A549 (cell line): ENCODE results near the gene DOK1. TPM values are rescaled to one million over a fixed set of nuclear protein-coding genes. Genes with fewer than 3 reads are reported as not detected.

Source experiments
- ATAC-seq, 2 experiments: fragments of 200-7000 bp in 1 of 2; fragments of >200 bp in 1 of 2; cut with Nextera tagmentation in 1 of 2; cut with Tn5 transposase in 1 of 2; 3 replicates each; pipeline versions ENCODE4 v1.8.0 to v1.9.1; 2018 to 2020; ENCODE audit warnings: mild to moderate bottlenecking in 1 of 2, moderate library complexity in 1 of 2
- CTCF ChIA-PET: fragments of 300-600 bp; sonication (Branson Sonifier 250); formaldehyde crosslinking; extraction: SDS; loops from one replicate; lab custom pipeline; 2021; ENCODE audit warnings: antibody characterized with exemption, inconsistent platforms; lab: Yijun Ruan, JAX
- POLR2A ChIA-PET: fragments of 350-600 bp; formaldehyde crosslinking; extraction: SDS; loops from one replicate; lab custom pipeline; 2021; ENCODE audit warnings: antibody characterized with exemption, inconsistent platforms; lab: Yijun Ruan, JAX
- DNase-seq, 2 experiments: peaks; one replicate each; pipeline versions ENCODE4 v3.0.0 to v3.0.0-alpha.2; 2011 to 2016; ENCODE audit warnings: low read depth in 1 of 2, low spot score in 1 of 2
- FAIRE-seq: peaks from 2 replicates; lab custom pipeline; 2011; peaks lifted over from hg19 to GRCh38; lab: Jason Lieb, UNC
- H3K27ac ChIP-seq, 2 experiments: fragments of >200 bp; sonication (Bioruptor Twin); formaldehyde crosslinking; 3 replicates each; pipeline ENCODE4 v1.5.1; 2016 to 2017
- H3K4me1 ChIP-seq: fragments of >200 bp; sonication (Bioruptor Twin); formaldehyde crosslinking; 3 replicates; pipeline ENCODE4 v1.6.1; 2016
- H3K4me2 ChIP-seq: fragments of >200 bp; sonication (Bioruptor Twin); formaldehyde crosslinking; 3 replicates; pipeline ENCODE4 v1.6.1; 2016
- H3K4me3 ChIP-seq: fragments of >200 bp; sonication (Bioruptor Twin); formaldehyde crosslinking; 3 replicates; pipeline ENCODE4 v1.5.1; 2016
- H3K9me3 ChIP-seq: fragments of >200 bp; sonication (Bioruptor Twin); formaldehyde crosslinking; 3 replicates; pipeline ENCODE4 v1.6.1; 2016
- ATOH8 ChIP-seq: fragments of 250-450 bp; sonication (Bioruptor Pico); IDR thresholded peaks from 2 replicates; pipeline ENCODE4 v1.5.0; 2020; ENCODE audit warnings: low read depth, mild to moderate bottlenecking, moderate library complexity
- CBX2 ChIP-seq: fragments of 200-600 bp; sonication (generic); IDR thresholded peaks from 2 replicates; pipeline ENCODE4 v1.6.1; 2016; ENCODE audit warnings: low read depth, mild to moderate bottlenecking, borderline replicate concordance
- CHD4 ChIP-seq: fragments of 200-600 bp; sonication (generic); IDR thresholded peaks from 2 replicates; pipeline ENCODE4 v1.6.1; 2016; ENCODE audit warnings: antibody characterized with exemption, mild to moderate bottlenecking, borderline replicate concordance
- CTCF ChIP-seq: fragments of >200 bp; sonication (Bioruptor Twin); formaldehyde crosslinking; IDR thresholded peaks from 3 replicates; pipeline ENCODE4 v1.5.1; 2016
- EHMT2 ChIP-seq: fragments of 200-600 bp; sonication (generic); IDR thresholded peaks from 2 replicates; pipeline ENCODE4 v1.6.1; 2016; ENCODE audit warnings: antibody characterized with exemption, low read depth, mild to moderate bottlenecking, moderate library complexity
- ELK1 ChIP-seq: fragments of 150-350 bp; IDR thresholded peaks from 2 replicates; pipeline ENCODE4 v1.6.1; 2014; ENCODE audit warnings: low read depth, mild to moderate bottlenecking, low read length
- EP300 ChIP-seq, 2 experiments: fragments of >200 bp; sonication (Bioruptor Twin); formaldehyde crosslinking; IDR thresholded peaks; 2 replicates in 1 of 2; 3 replicates in 1 of 2; pipeline ENCODE4 v1.6.1; 2016 to 2017
- FOXS1 ChIP-seq: fragments of 250-450 bp; sonication (Bioruptor Pico); IDR thresholded peaks from 2 replicates; pipeline ENCODE4 v1.5.0; 2020; ENCODE audit warnings: mild to moderate bottlenecking, moderate library complexity
- HEYL ChIP-seq: fragments of 250-450 bp; sonication (Bioruptor Pico); IDR thresholded peaks from 2 replicates; pipeline ENCODE4 v1.8.0; 2021; ENCODE audit warnings: mild to moderate bottlenecking, moderate library complexity
- HOXA7 ChIP-seq: fragments of 250-450 bp; sonication (Bioruptor Pico); IDR thresholded peaks from 2 replicates; pipeline ENCODE4 v1.5.0; 2020; ENCODE audit warnings: mild to moderate bottlenecking, moderate library complexity
- MAZ ChIP-seq: fragments of 150-350 bp; IDR thresholded peaks from 2 replicates; pipeline ENCODE4 v1.6.1; 2014; ENCODE audit warnings: antibody characterized with exemption, low read depth, low read length, borderline replicate concordance
- NPAS2 ChIP-seq: fragments of 250-450 bp; sonication (Bioruptor Pico); IDR thresholded peaks from 2 replicates; pipeline ENCODE4 v1.8.0; 2022; ENCODE audit warnings: mild to moderate bottlenecking, moderate library complexity, borderline replicate concordance
- PBX3 ChIP-seq: IDR thresholded peaks from 2 replicates; pipeline ENCODE4 v1.6.1; 2012
- POLR2A ChIP-seq: IDR thresholded peaks from 2 replicates; pipeline ENCODE4 v1.6.1; 2012; ENCODE audit warnings: mild to moderate bottlenecking, low read length
- RAD21 ChIP-seq, 2 experiments: fragments of >200 bp in 1 of 2; sonication (Bioruptor Twin) in 1 of 2; formaldehyde crosslinking in 1 of 2; IDR thresholded peaks in 1 of 2; conservative IDR thresholded peaks in 1 of 2; 2 replicates in 1 of 2; 3 replicates in 1 of 2; pipeline ENCODE4 v1.6.1; 2012 to 2018; ENCODE audit warnings: inconsistent platforms in 1 of 2
- REST ChIP-seq: fragments of 200-600 bp; sonication (generic); IDR thresholded peaks from 2 replicates; pipeline ENCODE4 v1.6.1; 2016; ENCODE audit warnings: antibody characterized with exemption, mild to moderate bottlenecking, moderate library complexity
- SREBF2 ChIP-seq: fragments of 450-650 bp; IDR thresholded peaks from 2 replicates; pipeline ENCODE4 v1.6.1; 2014; ENCODE audit warnings: mild to moderate bottlenecking, moderate library complexity
- ZFP36 ChIP-seq: fragments of 450-650 bp; IDR thresholded peaks from 2 replicates; pipeline ENCODE4 v1.6.1; 2014; ENCODE audit warnings: borderline replicate concordance; ENCODE audit not compliant: partially characterized antibody
- WGBS: methylation state at CpG from one replicate; pipeline ENCODE4 v1.1.6; 2017; ENCODE audit errors: missing lambda C conversion rate; 5-methylcytosine and 5-hydroxymethylcytosine counted together
- polyA plus RNA-seq, 4 experiments: library from polyadenylated mRNA; depleted of rRNA in 3 of 4; stranded (reverse); fragments of >200 nt; fragmentation: RNase III in 1 of 4; extraction: RNeasy Plus Mini Kit Qiagen cat#74134 plus additional on column Dnase treatment in 1 of 4; gene quantifications; 2 replicates in 3 of 4; 3 replicates in 1 of 4; pipeline ENCODE4 v1.2.3, GENCODE V29; 2011 to 2017

DOK1 gene
- polyA plus RNA-seq, 2 of the 4 experiments (the other 2 are of a cell fraction): 4.0 to 5.0 TPM

- TF ChIP-seq REST (no peak), POLR2A (no peak)
Observed at GRCh38 chr2:74556159-74556558, 1.6 kb downstream of the DOK1 start (continued).

- Histone ChIP-seq H3K4me2 (no peak overlapping the region), H3K9me3 (no peaks in the 10 kb centered on the region), H3K4me3 (no peak overlapping the region), H3K27ac (no peak overlapping the region), H3K4me1 (peaks cover 6% of the 10 kb centered on the region; the same call in 2 of the 3 replicates)
- FAIRE-seq: no peak
- no peak for ATAC-seq
- ChIA-PET POLR2A (no interaction called here), CTCF (interaction anchor here (0.6 to 8.6 kb wide), 6 partner anchors 11 to 70 kb away, joined by 3 to 63 read pairs (median 4); no protein-coding TSS in a partner anchor)
- WGBS: 75% methylated on average over 5 of the region's 6 CpGs
- TF ChIP-seq CTCF: no peak
- no peak for TF ChIP-seq CHD4
- no peak for TF ChIP-seq NPAS2 (CRISPR knock-in tag)
- no peak for TF ChIP-seq ELK1
- no peak for DNase-seq
Observed at GRCh38 chr2:74556831-74557370, 2.4 kb downstream of the DOK1 start.

- Histone ChIP-seq H3K9me3 (no peaks in the 10 kb centered on the region), H3K4me3 (no peak overlapping the region), H3K4me2 (no peak overlapping the region), H3K27ac (no peak overlapping the region), H3K4me1 (peaks cover 2% of the 10 kb centered on the region; the same call in 2 of the 3 replicates)
- 67% methylated on average over 7 of the region's 7 CpGs for WGBS
- TF ChIP-seq HEYL (CRISPR knock-in tag) (no peak), EP300 (IDR thresholded peaks at IDR 0.05) (no peak), RAD21 (conservative IDR thresholded peaks at IDR 0.05 in 1 of 2, IDR thresholded peaks at IDR 0.05 in 1 of 2) (no peak), MAZ (no peak), FOXS1 (CRISPR knock-in tag) (no peak), POLR2A (no peak), ZFP36 (no peak), ATOH8 (CRISPR knock-in tag) (no peak), PBX3 (no peak), SREBF2 (no peak), HOXA7 (CRISPR knock-in tag) (no peak), EHMT2 (no peak), CBX2 (no peak)
- no peak for FAIRE-seq
- POLR2A ChIA-PET: no interaction called here
- ATAC-seq: no peak
- CTCF ChIA-PET: interaction anchor here (0.7 to 8.6 kb wide), 8 partner anchors 9 to 319 kb away, joined by 3 to 63 read pairs (median 3); partner anchors contain the start of genes CCDC142 and TTC31
- DNase-seq: no peak
Observed at GRCh38 chr2:74558284-74559230, 4.0 kb downstream of the DOK1 start.
